HEK293 (cell line): ENCODE results near the gene LRRC75A.

Source experiments
- CTCF ChIA-PET: fragments of 350-600 bp; formaldehyde crosslinking; extraction: SDS; loops from one replicate; lab custom pipeline; 2021; ENCODE audit warnings: antibody characterized with exemption; lab: Yijun Ruan, JAX
- POLR2A ChIA-PET: fragments of 300-600 bp; formaldehyde crosslinking; extraction: SDS; loops from one replicate; lab custom pipeline; 2020; ENCODE audit warnings: antibody characterized with exemption, inconsistent platforms; lab: Yijun Ruan, JAX
- H3K27ac ChIP-seq: fragments of 200-500 bp; sonication (Bioruptor generic); 2 replicates; pipeline ENCODE4 v1.5.1; 2014; ENCODE audit warnings: low read depth, low read length, control low read depth, inconsistent platforms; ENCODE audit errors: extremely low read depth
- H3K36me3 ChIP-seq, 2 experiments: fragments of 200-500 bp in 1 of 2; sonication (Bioruptor generic) in 1 of 2; 1 replicate in 1 of 2; 2 replicates in 1 of 2; pipeline ENCODE4 v1.5.1; 2014 to 2017; ENCODE audit warnings: inconsistent platforms in 2 of 2, low read length in 2 of 2; ENCODE audit not compliant: control insufficient read depth in 2 of 2, insufficient read depth in 1 of 2
- H3K4me1 ChIP-seq: fragments of 200-500 bp; sonication (Bioruptor generic); 2 replicates; pipeline ENCODE4 v1.5.1; 2014; ENCODE audit warnings: mild to moderate bottlenecking, low read length, inconsistent platforms; ENCODE audit not compliant: control insufficient read depth, insufficient read depth
- H3K4me3 ChIP-seq: 2 replicates; pipeline ENCODE4 v1.5.1; 2011; ENCODE audit warnings: low read depth, mild to moderate bottlenecking, control low read depth, low read length, moderate library complexity
- H3K9me3 ChIP-seq: fragments of 200-500 bp; sonication (Bioruptor generic); 2 replicates; pipeline ENCODE4 v1.5.1; 2014; ENCODE audit warnings: low read depth, low read length, inconsistent platforms; ENCODE audit not compliant: control insufficient read depth, insufficient read depth
- MYNN ChIP-seq: fragments of 450-650 bp; formaldehyde crosslinking; IDR thresholded peaks from 2 replicates; pipeline ENCODE4 v1.5.1; 2016; ENCODE audit warnings: missing biosample characterization, missing genetic modification characterization, borderline replicate concordance
- PRDM1 ChIP-seq: fragments of 450-650 bp; formaldehyde crosslinking; IDR thresholded peaks from 2 replicates; pipeline ENCODE4; 2016; ENCODE audit warnings: missing biosample characterization, missing genetic modification characterization
- ZBTB11 ChIP-seq: fragments of 450-650 bp; formaldehyde crosslinking; conservative IDR thresholded peaks from 2 replicates; pipeline ENCODE4 v1.5.1; 2016; ENCODE audit warnings: low read depth, missing biosample characterization, missing genetic modification characterization
- ZBTB8A ChIP-seq: fragments of 450-650 bp; formaldehyde crosslinking; IDR thresholded peaks from 2 replicates; pipeline ENCODE4 v1.5.1; 2016; ENCODE audit warnings: missing biosample characterization, missing genetic modification characterization
- ZIC2 ChIP-seq: fragments of 450-650 bp; formaldehyde crosslinking; IDR thresholded peaks from 2 replicates; pipeline ENCODE4 v1.5.1; 2016; ENCODE audit warnings: missing biosample characterization, missing genetic modification characterization
- ZNF10 ChIP-seq: fragments of 450-650 bp; formaldehyde crosslinking; IDR thresholded peaks from 2 replicates; pipeline ENCODE4 v1.5.1; 2017; ENCODE audit warnings: missing biosample characterization, missing genetic modification characterization
- ZNF132 ChIP-seq: fragments of 450-650 bp; formaldehyde crosslinking; IDR thresholded peaks from 2 replicates; pipeline ENCODE4 v1.5.1; 2017; ENCODE audit warnings: missing biosample characterization, missing genetic modification characterization, borderline replicate concordance
- ZNF140 ChIP-seq: fragments of 450-650 bp; formaldehyde crosslinking; IDR thresholded peaks from 2 replicates; pipeline ENCODE4 v1.5.1; 2016; ENCODE audit warnings: missing biosample characterization, missing genetic modification characterization
- ZNF184 ChIP-seq: fragments of 450-650 bp; IDR thresholded peaks from 2 replicates; pipeline ENCODE4 v1.5.1; 2018; ENCODE audit warnings: missing biosample characterization, mild to moderate bottlenecking, missing genetic modification characterization
- ZNF280C ChIP-seq: fragments of 450-650 bp; formaldehyde crosslinking; IDR thresholded peaks from 2 replicates; pipeline ENCODE4 v1.5.1; 2016; ENCODE audit warnings: missing biosample characterization, missing genetic modification characterization
- ZNF292 ChIP-seq: fragments of 450-650 bp; formaldehyde crosslinking; IDR thresholded peaks from 2 replicates; pipeline ENCODE4 v1.5.1; 2016; ENCODE audit warnings: low read depth, missing biosample characterization, missing genetic modification characterization, borderline replicate concordance
- ZNF341 ChIP-seq: fragments of 450-650 bp; formaldehyde crosslinking; IDR thresholded peaks from 2 replicates; pipeline ENCODE4; 2016; ENCODE audit warnings: low read depth, missing biosample characterization, missing genetic modification characterization
- ZNF366 ChIP-seq: fragments of 450-650 bp; formaldehyde crosslinking; conservative IDR thresholded peaks from 2 replicates; pipeline ENCODE4 v1.5.1; 2016; ENCODE audit warnings: missing biosample characterization, missing genetic modification characterization
- ZNF521 ChIP-seq: fragments of 450-650 bp; formaldehyde crosslinking; IDR thresholded peaks from 2 replicates; pipeline ENCODE4 v1.5.1; 2017; ENCODE audit warnings: missing biosample characterization, mild to moderate bottlenecking, missing genetic modification characterization
- ZNF555 ChIP-seq: fragments of 450-650 bp; formaldehyde crosslinking; conservative IDR thresholded peaks from 2 replicates; pipeline ENCODE4 v1.5.1; 2017; ENCODE audit warnings: missing biosample characterization, mild to moderate bottlenecking, missing genetic modification characterization, inconsistent platforms
- ZNF626 ChIP-seq: fragments of 450-650 bp; sonication (Bioruptor Pico); formaldehyde crosslinking; IDR thresholded peaks from 2 replicates; pipeline ENCODE4 v1.5.1; 2018; ENCODE audit warnings: missing biosample characterization, missing genetic modification characterization, inconsistent platforms
- ZNF707 ChIP-seq: fragments of 450-650 bp; formaldehyde crosslinking; IDR thresholded peaks from 2 replicates; pipeline ENCODE4 v1.5.1; 2016; ENCODE audit warnings: missing biosample characterization, missing genetic modification characterization
- ZNF791 ChIP-seq: fragments of 450-650 bp; formaldehyde crosslinking; IDR thresholded peaks from 2 replicates; pipeline ENCODE4 v1.5.1; 2016; ENCODE audit warnings: missing biosample characterization, missing genetic modification characterization
- ZXDB ChIP-seq: fragments of 450-650 bp; formaldehyde crosslinking; IDR thresholded peaks from 2 replicates; pipeline ENCODE4 v1.5.1; 2016; ENCODE audit warnings: missing biosample characterization, missing genetic modification characterization
- TF ChIP-seq, protein P1 (sequence below): fragments of 450-650 bp; formaldehyde crosslinking; IDR thresholded peaks from 2 replicates; pipeline ENCODE4 v1.5.1; 2016; ENCODE audit warnings: missing biosample characterization, missing genetic modification characterization
- TF ChIP-seq, protein P2 (sequence below): fragments of 450-650 bp; formaldehyde crosslinking; IDR thresholded peaks from 2 replicates; pipeline ENCODE4 v1.5.1; 2016; ENCODE audit warnings: missing biosample characterization, missing genetic modification characterization

The LRRC75A gene

DNA sequence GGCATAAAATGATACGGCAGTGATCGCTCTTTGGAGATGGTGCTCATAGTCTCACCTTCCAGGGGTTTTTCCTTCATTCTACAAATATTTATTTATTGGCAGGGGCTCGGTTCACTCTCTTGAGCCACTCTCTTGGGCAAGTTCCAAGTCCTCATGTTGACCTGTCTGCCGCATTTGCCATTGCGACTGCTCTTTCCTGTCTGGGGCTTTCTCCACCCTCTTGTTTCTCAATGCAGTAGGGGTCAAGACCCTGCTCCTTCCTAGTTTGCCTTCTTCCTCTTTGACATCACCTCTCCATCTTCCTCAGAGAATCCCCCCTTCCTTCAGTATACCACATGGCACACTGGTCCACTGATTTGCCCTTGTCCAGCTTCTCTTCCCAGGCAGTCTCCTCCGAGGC is 21.9 kb upstream of the LRRC75A start:
- CTCF ChIA-PET = interaction anchor here (0.6 to 1.2 kb wide), 2 partner anchors 9 to 61 kb away, joined by 3 read pairs; no protein-coding TSS in a partner anchor
- no peak for TF ChIP-seq ZNF521 (tag by site-specific recombination)
- TF ChIP-seq PRDM1 (tag by site-specific recombination) = no peak
- TF ChIP-seq ZBTB8A (tag by site-specific recombination) = no peak
- TF ChIP-seq ZNF626 (tag by site-specific recombination) = no peak
- no peak for TF ChIP-seq ZNF555 (tag by site-specific recombination)
- no peak for TF ChIP-seq ZNF140
- TF ChIP-seq ZNF10 (tag by site-specific recombination) = no peak
- no peak for TF ChIP-seq ZNF132
- no peak for TF ChIP-seq ZBTB11
- TF ChIP-seq ZNF280C = no peak
- TF ChIP-seq ZNF366 = no peak
- TF ChIP-seq ZXDB (tag by site-specific recombination) = no peak
- no peak for TF ChIP-seq ZNF791 (tag by site-specific recombination)
- no peak for TF ChIP-seq ZNF341
- no peak for TF ChIP-seq ZNF292 (tag by site-specific recombination)
- no peak for TF ChIP-seq ZNF707 (tag by site-specific recombination)
- no peak for TF ChIP-seq MYNN (tag by site-specific recombination)
- TF ChIP-seq ZNF184 = no peak
- TF ChIP-seq, protein P1, sequence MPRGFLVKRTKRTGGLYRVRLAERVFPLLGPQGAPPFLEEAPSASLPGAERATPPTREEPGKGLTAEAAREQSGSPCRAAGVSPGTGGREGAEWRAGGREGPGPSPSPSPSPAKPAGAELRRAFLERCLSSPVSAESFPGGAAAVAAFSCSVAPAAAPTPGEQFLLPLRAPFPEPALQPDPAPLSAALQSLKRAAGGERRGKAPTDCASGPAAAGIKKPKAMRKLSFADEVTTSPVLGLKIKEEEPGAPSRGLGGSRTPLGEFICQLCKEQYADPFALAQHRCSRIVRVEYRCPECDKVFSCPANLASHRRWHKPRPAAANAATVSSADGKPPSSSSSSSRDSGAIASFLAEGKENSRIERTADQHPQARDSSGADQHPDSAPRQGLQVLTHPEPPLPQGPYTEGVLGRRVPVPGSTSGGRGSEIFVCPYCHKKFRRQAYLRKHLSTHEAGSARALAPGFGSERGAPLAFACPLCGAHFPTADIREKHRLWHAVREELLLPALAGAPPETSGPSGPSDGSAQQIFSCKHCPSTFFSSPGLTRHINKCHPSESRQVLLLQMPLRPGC (tag by site-specific recombination) = no peak
- POLR2A ChIA-PET = no interaction called here
- Histone ChIP-seq H3K4me3 (no peak overlapping the region), H3K9me3 (no peaks in the 10 kb centered on the region), H3K36me3 (no peaks in the 10 kb centered on the region), H3K4me1 (peaks cover 3% of the 10 kb centered on the region; the same call in 1 of the 2 replicates), H3K27ac (no peak overlapping the region)

DNA sequence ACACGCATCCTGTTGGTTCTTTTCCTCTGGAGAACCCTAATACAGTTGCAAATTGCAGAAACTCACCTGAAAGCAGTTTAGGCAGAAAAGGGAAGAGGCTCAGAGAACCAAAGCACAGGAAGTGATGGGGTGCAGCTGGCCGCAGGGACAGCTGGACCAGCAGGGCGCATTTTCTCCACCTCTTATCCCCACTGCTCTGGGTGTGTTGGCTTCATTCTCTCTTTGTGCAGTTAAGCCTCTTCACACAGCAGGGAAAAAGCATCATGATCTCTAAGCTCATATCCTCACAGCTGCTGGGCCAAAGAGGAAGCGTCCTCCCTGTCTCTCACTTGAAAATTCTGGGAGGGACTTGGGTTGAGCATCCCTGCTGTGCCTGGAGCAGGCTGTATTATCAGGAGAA is 20.0 kb upstream of the LRRC75A start:
- ChIA-PET POLR2A (interaction anchor here (0.6 kb wide), 1 partner anchor 131 kb away, joined by 3 read pairs; the partner anchor contains the start of gene UBB), CTCF (interaction anchor here (1.4 to 2.5 kb wide), 2 partner anchors 9 to 58 kb away, joined by 7 to 10 read pairs; no protein-coding TSS in a partner anchor)
- TF ChIP-seq, protein P2, sequence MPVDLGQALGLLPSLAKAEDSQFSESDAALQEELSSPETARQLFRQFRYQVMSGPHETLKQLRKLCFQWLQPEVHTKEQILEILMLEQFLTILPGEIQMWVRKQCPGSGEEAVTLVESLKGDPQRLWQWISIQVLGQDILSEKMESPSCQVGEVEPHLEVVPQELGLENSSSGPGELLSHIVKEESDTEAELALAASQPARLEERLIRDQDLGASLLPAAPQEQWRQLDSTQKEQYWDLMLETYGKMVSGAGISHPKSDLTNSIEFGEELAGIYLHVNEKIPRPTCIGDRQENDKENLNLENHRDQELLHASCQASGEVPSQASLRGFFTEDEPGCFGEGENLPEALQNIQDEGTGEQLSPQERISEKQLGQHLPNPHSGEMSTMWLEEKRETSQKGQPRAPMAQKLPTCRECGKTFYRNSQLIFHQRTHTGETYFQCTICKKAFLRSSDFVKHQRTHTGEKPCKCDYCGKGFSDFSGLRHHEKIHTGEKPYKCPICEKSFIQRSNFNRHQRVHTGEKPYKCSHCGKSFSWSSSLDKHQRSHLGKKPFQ (tag by site-specific recombination) = no peak
- peak; percentile 44 for TF ChIP-seq ZIC2 (tag by site-specific recombination)

More for the DNA sequence above, 20.0 kb upstream of the LRRC75A start:
- H3K4me3 ChIP-seq = no peak overlapping the region
- no peak overlapping the region for H3K27ac ChIP-seq
- no peaks in the 10 kb centered on the region for H3K9me3 ChIP-seq
- H3K4me1 ChIP-seq = peaks cover 2% of the 10 kb centered on the region; the same call in 1 of the 2 replicates
- H3K36me3 ChIP-seq = no peaks in the 10 kb centered on the region
